ENCODE measurements around the gene ZNF564.
"Not testable (repeated sequence)": the region's sequence is repeated elsewhere in the genome, so short reads cannot be mapped to it uniquely, and the experiment has no call there.

The ZNF564 gene

DNA sequence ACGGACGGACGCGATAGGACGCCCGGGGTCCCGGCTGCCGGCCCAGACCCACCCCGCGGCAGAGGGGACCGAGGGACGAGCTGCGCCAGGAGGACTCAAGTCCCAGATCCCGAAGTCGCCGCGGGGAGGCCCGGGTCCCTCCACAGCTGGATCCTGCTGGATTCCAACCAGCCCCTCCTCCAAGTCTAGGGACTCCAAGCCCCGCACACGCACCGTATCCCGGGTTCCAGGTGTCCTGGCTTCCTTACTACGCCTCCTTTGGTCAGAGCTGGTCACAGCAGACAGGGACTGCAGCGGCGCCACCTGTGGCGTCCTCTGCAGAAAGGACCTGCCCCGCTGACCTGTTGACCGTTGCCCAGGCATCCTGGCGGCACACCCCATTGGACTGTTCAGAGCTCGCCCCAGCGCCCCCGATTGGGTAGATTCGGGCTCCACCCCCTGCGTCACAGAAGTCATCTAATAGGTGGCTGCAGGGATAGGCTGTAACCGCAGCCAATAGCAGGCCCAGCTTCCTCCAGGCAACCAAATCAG is 37.7 kb downstream of the ZNF564 start:
- TF ChIP-seq, protein P1, sequence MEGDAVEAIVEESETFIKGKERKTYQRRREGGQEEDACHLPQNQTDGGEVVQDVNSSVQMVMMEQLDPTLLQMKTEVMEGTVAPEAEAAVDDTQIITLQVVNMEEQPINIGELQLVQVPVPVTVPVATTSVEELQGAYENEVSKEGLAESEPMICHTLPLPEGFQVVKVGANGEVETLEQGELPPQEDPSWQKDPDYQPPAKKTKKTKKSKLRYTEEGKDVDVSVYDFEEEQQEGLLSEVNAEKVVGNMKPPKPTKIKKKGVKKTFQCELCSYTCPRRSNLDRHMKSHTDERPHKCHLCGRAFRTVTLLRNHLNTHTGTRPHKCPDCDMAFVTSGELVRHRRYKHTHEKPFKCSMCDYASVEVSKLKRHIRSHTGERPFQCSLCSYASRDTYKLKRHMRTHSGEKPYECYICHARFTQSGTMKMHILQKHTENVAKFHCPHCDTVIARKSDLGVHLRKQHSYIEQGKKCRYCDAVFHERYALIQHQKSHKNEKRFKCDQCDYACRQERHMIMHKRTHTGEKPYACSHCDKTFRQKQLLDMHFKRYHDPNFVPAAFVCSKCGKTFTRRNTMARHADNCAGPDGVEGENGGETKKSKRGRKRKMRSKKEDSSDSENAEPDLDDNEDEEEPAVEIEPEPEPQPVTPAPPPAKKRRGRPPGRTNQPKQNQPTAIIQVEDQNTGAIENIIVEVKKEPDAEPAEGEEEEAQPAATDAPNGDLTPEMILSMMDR (IDR thresholded peaks at IDR 0.05; ENCODE audit: low read length, missing control alignments), result no peak
- no peak for DNase-seq (ENCODE audit: low read depth)
- no peak overlapping the region for H3K4me3 ChIP-seq (replicated peaks; ENCODE audit: low read depth, low read length)

DNA sequence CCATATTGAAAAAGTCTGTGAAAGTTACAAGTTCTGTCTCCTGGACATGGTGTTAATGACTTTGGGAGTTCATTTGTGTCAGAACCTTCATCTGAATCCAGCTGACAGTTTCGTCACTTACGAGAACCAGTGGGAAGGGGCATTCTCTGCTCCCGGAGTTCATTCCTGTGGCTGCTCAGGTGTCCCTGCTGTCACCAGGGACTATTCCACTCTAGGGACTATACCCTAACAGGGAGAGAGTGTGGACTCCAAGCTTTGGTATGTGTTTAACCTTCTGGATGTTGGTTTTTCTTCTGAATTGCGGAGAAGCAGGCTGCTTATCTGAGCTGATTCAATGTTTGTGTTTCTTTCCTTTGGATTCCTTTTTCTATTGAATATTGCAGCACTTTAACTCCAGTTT is 54.2 kb downstream of the ZNF564 start:
- TF ChIP-seq, protein P1 (IDR thresholded peaks at IDR 0.05; ENCODE audit: low read length, missing control alignments), result no peak
- no peak for DNase-seq (ENCODE audit: low read depth)
- H3K4me3 ChIP-seq (replicated peaks; ENCODE audit: low read depth, low read length), result no peak overlapping the region

GRCh38 chr19:12496480-12496879 is 54.8 kb downstream of the ZNF564 start:
- DNase-seq (ENCODE audit: low read depth), result no peak
- H3K4me3 ChIP-seq (replicated peaks; ENCODE audit: low read depth, low read length), result no peak overlapping the region
- TF ChIP-seq, protein P1 (IDR thresholded peaks at IDR 0.05; ENCODE audit: low read length, missing control alignments), result no peak

- TF ChIP-seq, protein P1 (IDR thresholded peaks at IDR 0.05; ENCODE audit: low read length, missing control alignments), result peak; percentile 15
- DNase-seq (ENCODE audit: low read depth), result peak; percentile 78
- H3K4me3 ChIP-seq (replicated peaks; ENCODE audit: low read depth, low read length), result peak overlapping the region; percentile 64
Observed at GRCh38 chr19:12495002-12495802, 56.1 kb downstream of the ZNF564 start.

DNA sequence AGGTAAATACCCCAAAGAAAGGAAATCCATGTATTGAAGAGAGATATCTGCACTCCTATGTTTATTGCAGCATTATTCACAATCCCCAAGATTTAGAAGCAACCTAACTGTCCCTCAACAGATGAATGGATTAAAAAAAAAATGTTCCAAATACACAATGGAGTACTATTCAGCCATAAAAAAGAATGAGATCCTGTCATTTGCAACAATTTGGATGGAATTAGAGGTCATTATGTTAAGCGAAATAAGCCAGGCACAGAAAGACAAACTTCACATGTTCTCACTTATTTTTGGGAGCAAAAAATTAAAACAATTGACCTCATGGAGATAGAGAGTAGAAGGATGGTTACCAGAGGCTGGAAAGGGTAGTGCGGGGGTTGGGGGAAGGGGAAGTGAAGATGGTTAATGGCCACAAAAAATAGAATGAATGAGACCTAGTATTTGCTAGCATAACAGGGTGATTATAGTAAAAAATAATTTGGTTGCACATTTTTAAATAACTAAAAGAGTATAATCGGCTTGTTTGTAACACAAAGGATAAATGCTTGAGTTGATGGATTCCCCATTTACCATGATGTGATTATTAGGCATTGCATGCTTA is 56.9 kb downstream of the ZNF564 start:
- H3K4me3 ChIP-seq (replicated peaks; ENCODE audit: low read depth, low read length), result no peak overlapping the region
- no peak for DNase-seq (ENCODE audit: low read depth)
- TF ChIP-seq, protein P1 (IDR thresholded peaks at IDR 0.05; ENCODE audit: low read length, missing control alignments), result no peak

- H3K4me3 ChIP-seq (replicated peaks; ENCODE audit: low read depth, low read length); DNase-seq (ENCODE audit: low read depth): not testable (repeated sequence)
Observed at GRCh38 chr19:12486265-12486783, 65.0 kb downstream of the ZNF564 start.

- H3K4me3 ChIP-seq (replicated peaks; ENCODE audit: low read depth, low read length), result no peak overlapping the region
- DNase-seq (ENCODE audit: low read depth), result no peak
- TF ChIP-seq, protein P1 (IDR thresholded peaks at IDR 0.05; ENCODE audit: low read length, missing control alignments), result no peak
Observed at GRCh38 chr19:12485571-12485970, 65.7 kb downstream of the ZNF564 start.
